H1 (cell line): ENCODE measurements around the gene FAM3B. TPM values are rescaled to one million over a fixed set of nuclear protein-coding genes. Genes with fewer than 3 reads are reported as not detected.

ENCODE experiments used
- CTCF ChIA-PET: fragments of 300-600 bp; sonication (Branson Sonifier 250); formaldehyde crosslinking; loops from one replicate; lab custom pipeline; 2021; ENCODE audit not compliant: partially characterized antibody; lab: Charles Lee
- POLR2A ChIA-PET: fragments of 300-600 bp; sonication (Branson Sonifier 250); formaldehyde crosslinking; loops from one replicate; lab custom pipeline; 2021; ENCODE audit warnings: inconsistent platforms; ENCODE audit not compliant: partially characterized antibody; lab: Charles Lee
- DNase-seq, 2 experiments: peaks; one replicate each; pipeline versions ENCODE4 v3.0.0 to v3.0.0-alpha.2; 2010 to 2022; ENCODE audit warnings: low spot score in 2 of 2, low read depth in 1 of 2, mixed read lengths in 1 of 2
- FAIRE-seq: peaks from 2 replicates; lab custom pipeline; 2011; peaks lifted over from hg19 to GRCh38; lab: Jason Lieb, UNC
- H2AFZ ChIP-seq: 2 replicates; pipeline ENCODE4 v1.8.1; 2012; ENCODE audit warnings: low read length, inconsistent platforms
- H2AK5ac ChIP-seq: 2 replicates; pipeline ENCODE4 v1.6.1; 2013; ENCODE audit warnings: low read depth, low read length
- H2BK120ac ChIP-seq: replicated peaks from 2 replicates; pipeline ENCODE3; 2013; ENCODE audit warnings: low read depth, low read length, inconsistent platforms
- H2BK12ac ChIP-seq: 2 replicates; pipeline ENCODE4 v1.6.1; 2013; ENCODE audit warnings: low read depth, low read length
- H2BK15ac ChIP-seq: 2 replicates; pipeline ENCODE4 v1.6.1; 2013; ENCODE audit warnings: low read length
- H2BK20ac ChIP-seq: 2 replicates; pipeline ENCODE4 v1.6.1; 2013; ENCODE audit warnings: low read length
- H2BK5ac ChIP-seq: 2 replicates; pipeline ENCODE4 v1.6.1; 2013; ENCODE audit warnings: low read depth, low read length
- H3K14ac ChIP-seq: 2 replicates; pipeline ENCODE4 v1.6.1; 2013; ENCODE audit warnings: inconsistent platforms; ENCODE audit not compliant: insufficient read length
- H3K18ac ChIP-seq: 2 replicates; pipeline ENCODE4 v1.6.1; 2013; ENCODE audit warnings: low read length; ENCODE audit errors: extremely low read depth
- H3K23ac ChIP-seq: 2 replicates; pipeline ENCODE4 v1.6.1; 2013; ENCODE audit warnings: inconsistent platforms; ENCODE audit not compliant: insufficient read length
- H3K23me2 ChIP-seq: 2 replicates; pipeline ENCODE4 v1.6.1; 2013; ENCODE audit warnings: low read depth, low read length
- H3K27ac ChIP-seq: 2 replicates; pipeline ENCODE4 v1.6.1; 2011; ENCODE audit warnings: low read depth, low read length, inconsistent platforms
- H3K27me3 ChIP-seq, 4 experiments: replicated peaks in 1 of 4; 1 replicate in 1 of 4; 2 replicates in 3 of 4; pipeline versions ENCODE4 v1.6.1 to v1.8.1; 2011 to 2013; ENCODE audit warnings: low read length in 3 of 4, mild to moderate bottlenecking in 3 of 4, inconsistent platforms in 2 of 4, mixed read lengths in 2 of 4, moderate library complexity in 1 of 4; ENCODE audit not compliant: control insufficient read depth in 3 of 4, insufficient read depth in 3 of 4; ENCODE audit errors: extremely low read depth in 1 of 4
- H3K36me3 ChIP-seq, 4 experiments: 2 replicates each; pipeline versions ENCODE4 v1.6.1 to v1.8.1; 2011 to 2013; ENCODE audit warnings: mild to moderate bottlenecking in 4 of 4, low read length in 3 of 4, moderate library complexity in 2 of 4, control low read depth in 1 of 4, inconsistent platforms in 1 of 4; ENCODE audit not compliant: insufficient read depth in 4 of 4, control insufficient read depth in 2 of 4
- H3K4ac ChIP-seq: replicated peaks from 2 replicates; pipeline ENCODE3; 2013; ENCODE audit warnings: low read length, low read depth, mixed read lengths, inconsistent platforms; ENCODE audit not compliant: insufficient read length
- H3K4me1 ChIP-seq, 4 experiments: replicated peaks in 1 of 4; 1 replicate in 1 of 4; 2 replicates in 3 of 4; pipeline versions ENCODE4 v1.6.1 to v1.8.1; 2011 to 2013; ENCODE audit warnings: low read length in 3 of 4, inconsistent platforms in 2 of 4, mixed read lengths in 1 of 4; ENCODE audit not compliant: insufficient read depth in 4 of 4, control insufficient read depth in 3 of 4
- H3K4me2 ChIP-seq, 2 experiments: 2 replicates each; pipeline versions ENCODE4 v1.6.1 to v1.8.1; 2011 to 2013; ENCODE audit warnings: low read depth in 2 of 2, low read length in 2 of 2, control low read depth in 1 of 2, inconsistent platforms in 1 of 2, mild to moderate bottlenecking in 1 of 2; ENCODE audit not compliant: insufficient read depth in 1 of 2
- H3K4me3 ChIP-seq, 4 experiments: fragments of 200-600, 300-600 bp in 1 of 4; sonication (generic), shearing (Covaris generic), sonication (Bioruptor Twin) in 1 of 4; 2 replicates each; pipeline versions ENCODE4 v1.5.1 to v1.8.1; 2011 to 2016; ENCODE audit warnings: low read length in 4 of 4, low read depth in 3 of 4, control low read depth in 2 of 4, inconsistent platforms in 2 of 4, mild to moderate bottlenecking in 2 of 4, mixed read lengths in 1 of 4, moderate library complexity in 1 of 4; ENCODE audit not compliant: insufficient read depth in 2 of 4; ENCODE audit errors: extremely low read depth in 1 of 4
- H3K56ac ChIP-seq: replicated peaks from 2 replicates; pipeline ENCODE3; 2013; ENCODE audit warnings: low read depth, mild to moderate bottlenecking, mixed read lengths, low read length, inconsistent platforms; ENCODE audit not compliant: insufficient read length
- H3K79me1 ChIP-seq: 2 replicates; pipeline ENCODE4 v1.6.1; 2013; ENCODE audit warnings: low read depth, low read length, control low read depth
- H3K79me2 ChIP-seq, 2 experiments: 2 replicates each; pipeline versions ENCODE4 v1.6.1 to v1.8.1; 2012 to 2013; ENCODE audit warnings: low read length in 2 of 2, mild to moderate bottlenecking in 2 of 2, inconsistent platforms in 1 of 2; ENCODE audit not compliant: insufficient read depth in 2 of 2, control insufficient read depth in 1 of 2
- H3K9ac ChIP-seq, 4 experiments: replicated peaks in 1 of 4; 1 replicate in 1 of 4; 2 replicates in 3 of 4; pipeline versions ENCODE4 v1.6.1 to v1.8.1; 2011 to 2013; ENCODE audit warnings: low read depth in 3 of 4, low read length in 3 of 4, control low read depth in 2 of 4, mild to moderate bottlenecking in 2 of 4, moderate library complexity in 2 of 4, inconsistent platforms in 1 of 4; ENCODE audit errors: extremely low read depth in 1 of 4
- H3K9me3 ChIP-seq, 2 experiments: 2 replicates each; pipeline versions ENCODE4 v1.6.1 to v1.8.1; 2012 to 2013; ENCODE audit warnings: mild to moderate bottlenecking in 2 of 2, moderate library complexity in 2 of 2, control low read depth in 1 of 2, inconsistent platforms in 1 of 2, low read depth in 1 of 2, low read length in 1 of 2, mixed read lengths in 1 of 2; ENCODE audit not compliant: insufficient read depth in 2 of 2
- H4K20me1 ChIP-seq, 2 experiments: replicated peaks in 1 of 2; 2 replicates each; pipeline versions ENCODE3 to v1.8.1; 2011 to 2013; ENCODE audit warnings: inconsistent platforms in 2 of 2, low read length in 2 of 2, mild to moderate bottlenecking in 1 of 2; ENCODE audit not compliant: insufficient read depth in 2 of 2, control insufficient read depth in 1 of 2
- H4K5ac ChIP-seq: 2 replicates; pipeline ENCODE4 v1.6.1; 2013; ENCODE audit warnings: low read length, low read depth, mixed read lengths, inconsistent platforms; ENCODE audit not compliant: insufficient read length
- H4K8ac ChIP-seq: 2 replicates; pipeline ENCODE4 v1.8.0; 2013; ENCODE audit warnings: mild to moderate bottlenecking, moderate library complexity, low read length, inconsistent platforms; ENCODE audit not compliant: insufficient read depth; ENCODE audit errors: extremely low read depth
- H4K91ac ChIP-seq: replicated peaks from 2 replicates; pipeline ENCODE3; 2013; ENCODE audit warnings: low read length, mixed read lengths, inconsistent platforms; ENCODE audit not compliant: insufficient read length
- WGBS, 2 experiments: shearing (Covaris generic) in 1 of 2; methylation state at CpG; one replicate each; pipeline versions ENCODE4 v1.1.6 to v1.1.7; 2013 to 2015; ENCODE audit warnings: low lambda C conversion rate in 2 of 2, mixed read lengths in 2 of 2, inconsistent platforms in 1 of 2, low coverage in 1 of 2, missing lambda C conversion rate in 1 of 2; ENCODE audit not compliant: insufficient replicate concordance in 2 of 2, insufficient coverage in 1 of 2, insufficient read length in 1 of 2; ENCODE audit errors: extremely low coverage in 1 of 2, missing lambda C conversion rate in 1 of 2; 5-methylcytosine and 5-hydroxymethylcytosine counted together
- polyA plus RNA-seq, 7 experiments: library from polyadenylated mRNA; depleted of rRNA in 3 of 7; stranded (reverse) in 5 of 7; unstranded in 2 of 7; fragments of >200 nt in 5 of 7; fragments of 200-250 nt in 2 of 7; gene quantifications; 1 replicate in 5 of 7; 2 replicates in 1 of 7; 4 replicates in 1 of 7; pipeline versions ENCODE4 v1.2.1 to v1.2.3, GENCODE V29; 2011 to 2013; ENCODE audit warnings: missing spikeins in 2 of 7, mixed read lengths in 2 of 7
- total RNA-seq: library from RNA; stranded (reverse); fragmentation: NEBNext Ultra II Directional; extraction: Animal tissue kit (Norgen Biotek cat#: 25700); gene quantifications from 2 replicates; pipeline ENCODE4 v1.2.1, GENCODE V29; 2021

FAM3B gene
- total and polyA plus RNA-seq, 2 of the 8 experiments (the other 6 are each of a cell fraction or from before 2014, with no cell fraction given), result 2.0 TPM

GRCh38 chr21:41328660-41329607 lies 12.3 kb downstream of the FAM3B start:
- H3K4me3 ChIP-seq, result no peak overlapping the region
- H3K4ac ChIP-seq, result no peak overlapping the region
- H3K36me3 ChIP-seq, result no peaks in the 10 kb centered on the region
- H3K9ac ChIP-seq, result no peak overlapping the region
- 0 out of 2 replicates have a peak overlapping the region, but pooled peaks have one; percentile 61 for H2BK12ac ChIP-seq
- H2BK120ac ChIP-seq, result no peak overlapping the region
- H3K18ac ChIP-seq, result no peak overlapping the region
- peak overlapping the region; percentile 19 for H4K91ac ChIP-seq
- 81% methylated on average over 16 of the region's 16 CpGs; no CpG with 5 or more reads in 1 of the 2 experiments for WGBS, 2 experiments
- no peak overlapping the region for H2BK20ac ChIP-seq
- H3K23me2 ChIP-seq, result no peaks in the 10 kb centered on the region
- no peak overlapping the region for H3K14ac ChIP-seq
- DNase-seq (no peak), FAIRE-seq (no peak)
- H2BK15ac ChIP-seq, result no peak overlapping the region
- H3K27ac ChIP-seq, result no peak overlapping the region
- ChIA-PET CTCF (interaction anchor here (1.1 kb wide), 1 partner anchor 9 kb away, joined by 4 read pairs; no protein-coding TSS in a partner anchor), POLR2A (interaction anchor here (1.0 kb wide), 1 partner anchor 9 kb away, joined by 3 read pairs; no protein-coding TSS in a partner anchor)
- H3K79me1 ChIP-seq, result no peaks in the 10 kb centered on the region
- H3K27me3 ChIP-seq, result no peaks in the 10 kb centered on the region
- no peaks in the 10 kb centered on the region for H4K20me1 ChIP-seq
- H3K4me2 ChIP-seq, result no peak overlapping the region
- H3K4me1 ChIP-seq, result peaks cover 0 to 3% (median 0%) of the 10 kb centered on the region in 4 experiments; a peak in 1 of 7 replicates
- no peak overlapping the region for H2AK5ac ChIP-seq
- no peak overlapping the region for H3K23ac ChIP-seq
- H4K8ac ChIP-seq, result no peak overlapping the region; the same call in 1 of the 2 replicates
- H2AFZ ChIP-seq, result 0 out of 2 replicates have a peak overlapping the region, but pooled peaks have one; percentile 16
- H4K5ac ChIP-seq, result no peak overlapping the region
- H2BK5ac ChIP-seq, result no peak overlapping the region
- peaks cover 4 to 8% of the 10 kb centered on the region in 2 experiments; a peak in 2 of 4 replicates for H3K9me3 ChIP-seq
- no peaks in the 10 kb centered on the region for H3K79me2 ChIP-seq
- no peak overlapping the region for H3K56ac ChIP-seq
